Amniotic epithelial cell (primary cell): ENCODE results near the gene ANXA8.
"Not testable (repeated sequence)": the region's sequence is repeated elsewhere in the genome, so short reads cannot be mapped to it uniquely, and the experiment has no call there.

Experiments
- DNase-seq: peaks from one replicate; pipeline ENCODE4 v3.0.0-alpha.2; 2010; ENCODE audit warnings: low read depth

Gene ANXA8

DNA sequence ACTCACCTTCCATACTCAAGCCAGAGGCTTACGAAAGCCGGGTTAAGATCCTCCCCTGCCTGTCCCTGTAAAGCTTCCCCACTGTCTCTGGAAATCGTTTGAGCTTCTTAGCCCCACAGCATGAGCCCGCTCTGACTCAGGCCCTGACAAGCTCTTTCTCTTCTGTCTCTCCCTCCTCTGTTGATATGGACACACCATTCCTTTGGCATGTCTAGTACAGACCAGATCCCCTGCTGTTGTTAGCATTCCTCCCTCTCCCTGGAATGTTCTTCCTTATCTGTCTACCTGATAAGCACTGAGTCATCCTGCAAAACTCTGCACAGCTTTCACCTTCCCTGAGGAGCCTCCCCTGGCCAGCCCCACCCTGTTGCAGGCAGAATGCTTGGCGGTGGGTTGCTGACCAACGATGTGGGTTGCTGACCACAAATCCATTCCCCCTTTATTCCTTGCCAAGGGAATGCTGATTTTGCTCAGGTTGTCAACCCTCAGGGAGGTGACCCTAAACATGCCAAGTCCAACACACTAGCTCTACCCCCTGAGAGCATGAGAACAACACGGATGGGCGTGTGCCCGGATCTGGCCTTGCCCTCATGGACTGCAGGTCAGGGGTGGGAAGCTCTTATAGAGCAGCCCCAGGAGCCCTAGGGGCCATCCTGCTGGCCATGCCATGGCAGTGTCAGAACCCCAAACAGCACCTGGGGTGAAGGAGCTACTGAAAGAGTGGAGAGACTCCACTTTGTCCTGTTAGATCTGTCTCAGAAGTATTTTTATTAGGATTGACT is 21.1 kb downstream of the ANXA8 start:
- DNase-seq = not testable (repeated sequence)

DNA sequence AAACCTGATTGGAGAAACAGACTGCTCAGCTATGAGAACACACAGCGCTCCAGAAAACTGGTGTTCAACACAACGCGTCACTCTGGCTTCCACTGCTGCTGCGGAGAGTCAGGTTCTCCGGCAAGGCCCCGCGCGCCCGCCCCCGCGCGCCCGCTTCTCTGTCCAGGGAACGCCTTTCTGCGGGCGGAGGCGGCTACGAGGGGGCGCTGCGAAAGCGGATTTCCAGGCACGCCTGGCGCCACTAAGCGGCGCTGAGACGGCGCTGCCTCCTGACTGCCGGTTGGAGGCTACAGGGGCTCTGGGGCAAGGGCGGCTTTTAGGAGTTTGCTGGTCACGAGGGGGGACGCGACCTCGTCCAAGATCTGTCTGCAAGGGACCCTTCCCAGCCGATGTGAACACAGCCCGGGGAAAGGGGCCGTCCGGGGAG is 22.6 kb downstream of the ANXA8 start:
- peak; percentile 91 for DNase-seq

DNA sequence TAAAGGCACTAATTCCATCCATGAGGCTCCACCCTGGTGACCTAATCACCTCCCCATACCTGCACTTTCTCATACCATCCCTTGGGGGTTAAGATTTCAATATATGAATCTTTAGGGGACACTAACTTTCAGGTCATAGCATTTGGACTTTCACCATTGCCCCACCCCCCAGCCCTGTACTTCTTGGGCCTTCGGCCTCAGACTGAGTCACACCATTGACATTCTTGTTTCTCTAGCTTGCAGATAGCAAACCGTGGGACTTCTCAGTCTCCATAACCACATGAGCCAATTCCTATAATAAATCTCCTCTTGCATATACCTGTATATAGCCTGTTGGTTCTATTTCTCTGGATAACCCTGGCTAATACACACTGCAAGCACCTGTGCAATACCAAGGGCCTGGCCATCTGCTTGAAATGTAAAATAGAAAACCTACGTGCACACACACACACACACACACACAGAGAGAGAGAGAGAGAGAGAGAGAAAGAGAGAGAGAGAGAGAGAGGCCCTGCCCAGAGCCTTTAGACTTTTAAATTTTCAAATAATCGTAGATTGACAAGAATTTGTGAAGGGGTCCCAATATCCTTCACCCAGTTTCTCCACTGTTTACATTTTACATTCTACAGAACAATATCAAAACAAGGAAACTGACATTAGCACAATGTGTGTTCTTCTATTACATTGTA is 25.3 kb downstream of the ANXA8 start:
- peak; percentile 93 for DNase-seq

DNA sequence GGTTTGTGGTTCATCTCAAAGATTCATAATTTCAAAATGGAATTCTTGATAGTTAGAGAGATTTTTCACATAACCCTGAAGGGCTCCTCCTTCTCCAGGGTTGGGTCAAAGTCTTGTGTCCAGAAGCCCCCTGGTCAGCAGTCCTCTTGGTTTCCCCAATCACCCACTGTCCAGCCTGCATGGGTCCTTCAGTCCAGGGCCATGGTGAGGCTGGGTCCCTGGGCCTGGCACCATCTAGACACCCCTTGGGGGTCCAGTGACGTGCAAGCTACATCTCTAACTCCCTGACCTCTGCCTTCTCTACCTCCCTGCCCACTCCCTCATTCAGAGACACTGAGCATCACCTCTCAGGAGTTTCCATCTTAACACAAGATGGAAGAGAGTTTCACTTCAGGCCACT is 26.1 kb downstream of the ANXA8 start:
- no peak for DNase-seq

DNA sequence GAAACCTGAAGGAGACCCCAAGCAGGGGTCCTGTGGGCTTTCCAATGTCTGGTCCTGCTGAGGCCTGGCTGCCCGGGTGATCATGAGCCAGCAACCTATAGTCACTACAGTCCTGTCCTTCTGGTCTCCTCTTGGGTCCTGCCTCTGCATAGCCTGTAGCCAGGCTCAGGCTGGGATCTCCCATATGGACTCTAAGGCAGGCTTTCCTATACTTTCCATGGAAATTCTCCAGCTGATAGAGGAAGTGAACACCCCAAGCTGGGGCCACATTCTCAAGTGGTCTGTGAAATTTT is 26.4 kb downstream of the ANXA8 start:
- DNase-seq = no peak

DNA sequence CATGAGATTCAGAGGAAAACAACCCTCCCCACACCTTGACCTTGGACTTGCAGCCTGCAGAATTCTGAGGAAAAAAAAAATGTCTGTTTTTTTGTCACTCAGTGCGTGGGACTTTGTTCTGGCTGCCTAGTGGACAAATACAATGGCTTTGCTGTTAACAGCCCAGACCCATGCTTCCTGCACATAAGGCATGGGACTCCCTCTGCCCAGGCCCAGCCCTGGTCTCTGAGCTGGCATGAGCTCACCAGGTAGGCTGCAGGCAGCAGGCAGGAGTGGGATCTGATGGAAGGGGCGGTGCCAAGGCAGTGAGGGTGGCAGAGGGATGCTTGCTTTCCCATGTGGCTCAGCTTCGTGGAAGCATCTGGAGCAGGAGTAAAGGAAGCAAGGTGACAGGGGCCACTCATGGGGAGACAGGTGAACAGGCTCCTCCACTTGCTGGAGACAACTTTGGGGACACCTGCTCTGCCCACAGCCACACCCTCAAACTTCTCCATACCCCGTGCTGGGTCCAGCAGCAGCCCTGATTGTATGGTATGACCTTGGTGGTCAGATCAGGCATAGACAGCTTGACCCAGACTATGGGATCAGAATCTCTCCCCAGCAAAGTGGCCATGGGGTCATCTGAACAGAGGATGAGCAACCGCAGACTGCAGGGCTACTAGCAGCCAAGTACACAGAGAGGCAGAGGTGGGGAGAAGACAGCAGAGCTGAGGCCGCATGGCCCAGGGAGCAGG is 27.0 kb downstream of the ANXA8 start:
- DNase-seq = no peak

DNA sequence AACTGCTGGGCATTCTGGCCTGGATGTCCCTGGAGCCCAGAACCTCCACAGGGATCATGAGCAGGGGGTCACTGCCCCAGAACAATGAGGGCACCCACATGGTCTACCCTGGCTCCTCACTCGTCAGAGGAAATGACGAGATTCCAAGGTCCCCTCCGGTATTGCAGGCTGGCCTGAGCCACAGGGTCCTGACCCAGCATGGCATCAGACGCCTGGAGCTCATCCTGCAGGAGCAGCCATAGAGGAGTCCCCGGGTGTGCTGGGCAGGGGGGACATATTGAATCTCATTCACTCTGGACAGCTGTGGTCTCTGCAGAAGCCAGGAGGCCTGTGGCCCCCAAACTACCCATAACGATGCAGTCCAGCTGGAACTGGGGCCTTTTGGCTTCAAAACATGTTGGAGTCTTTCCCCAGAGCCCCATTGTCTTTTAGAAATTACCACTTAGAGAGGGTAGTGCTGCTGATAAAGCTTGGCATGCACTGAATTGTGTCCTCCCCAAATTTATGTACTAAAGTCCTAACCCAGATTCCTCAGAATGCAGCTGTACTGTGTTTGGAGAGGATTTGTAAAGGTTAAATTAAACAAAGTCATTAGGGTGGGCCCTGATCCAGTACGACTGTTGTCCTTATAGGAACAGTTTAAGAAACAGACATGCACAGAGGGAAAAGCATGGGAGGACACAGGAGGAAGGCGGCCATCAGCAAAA is 27.7 kb downstream of the ANXA8 start:
- DNase-seq = no peak

DNA sequence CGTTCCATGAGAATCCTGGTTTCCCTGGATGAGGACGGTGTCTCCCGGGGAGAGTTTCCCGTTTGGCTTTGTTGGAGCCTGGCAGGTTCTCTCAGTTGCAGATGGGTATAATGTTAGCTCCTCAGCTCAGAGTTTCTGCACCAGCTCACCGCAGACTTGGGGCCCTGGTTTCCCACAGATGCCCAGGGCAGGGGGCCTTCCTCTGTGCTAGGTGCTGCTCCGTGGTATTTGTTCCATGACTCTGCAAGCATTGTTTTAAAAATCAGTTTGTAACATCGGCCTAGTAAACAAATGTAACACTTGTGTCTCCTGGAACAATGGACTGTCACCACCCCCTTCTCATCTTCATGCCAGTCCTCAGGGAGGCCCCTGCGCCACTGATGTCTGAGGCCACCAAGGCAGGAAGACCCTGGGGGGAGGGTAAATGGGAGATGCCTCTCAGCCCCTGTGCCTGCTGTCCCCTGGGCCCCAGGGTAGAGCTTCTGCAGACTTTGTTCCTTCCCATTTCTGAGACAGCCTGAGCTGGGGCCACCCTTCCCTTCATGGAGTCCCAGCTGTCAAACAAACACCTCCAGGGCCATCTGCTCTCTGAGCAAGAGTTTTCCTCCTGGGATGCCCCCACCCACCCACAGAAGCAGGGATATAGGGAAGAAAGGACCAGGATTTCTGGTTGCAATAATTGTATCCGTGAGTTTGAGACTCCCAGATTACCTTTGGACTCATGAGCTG is 28.4 kb downstream of the ANXA8 start:
- DNase-seq = not testable (repeated sequence)

DNA sequence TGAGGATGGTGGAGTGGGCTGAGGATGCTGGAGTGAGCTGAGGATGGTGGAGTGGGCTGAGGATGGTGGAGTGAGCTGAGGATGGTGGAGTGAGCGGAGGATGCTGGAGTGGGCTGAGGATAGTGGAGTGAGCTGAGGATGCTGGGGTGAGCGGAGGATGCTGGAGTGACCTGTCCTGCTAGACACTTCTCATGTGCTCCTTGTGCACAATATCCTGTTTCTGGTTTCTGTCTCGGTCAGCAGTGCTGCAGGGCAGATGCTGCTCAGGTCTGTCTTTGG is 29.2 kb downstream of the ANXA8 start:
- no peak for DNase-seq

DNA sequence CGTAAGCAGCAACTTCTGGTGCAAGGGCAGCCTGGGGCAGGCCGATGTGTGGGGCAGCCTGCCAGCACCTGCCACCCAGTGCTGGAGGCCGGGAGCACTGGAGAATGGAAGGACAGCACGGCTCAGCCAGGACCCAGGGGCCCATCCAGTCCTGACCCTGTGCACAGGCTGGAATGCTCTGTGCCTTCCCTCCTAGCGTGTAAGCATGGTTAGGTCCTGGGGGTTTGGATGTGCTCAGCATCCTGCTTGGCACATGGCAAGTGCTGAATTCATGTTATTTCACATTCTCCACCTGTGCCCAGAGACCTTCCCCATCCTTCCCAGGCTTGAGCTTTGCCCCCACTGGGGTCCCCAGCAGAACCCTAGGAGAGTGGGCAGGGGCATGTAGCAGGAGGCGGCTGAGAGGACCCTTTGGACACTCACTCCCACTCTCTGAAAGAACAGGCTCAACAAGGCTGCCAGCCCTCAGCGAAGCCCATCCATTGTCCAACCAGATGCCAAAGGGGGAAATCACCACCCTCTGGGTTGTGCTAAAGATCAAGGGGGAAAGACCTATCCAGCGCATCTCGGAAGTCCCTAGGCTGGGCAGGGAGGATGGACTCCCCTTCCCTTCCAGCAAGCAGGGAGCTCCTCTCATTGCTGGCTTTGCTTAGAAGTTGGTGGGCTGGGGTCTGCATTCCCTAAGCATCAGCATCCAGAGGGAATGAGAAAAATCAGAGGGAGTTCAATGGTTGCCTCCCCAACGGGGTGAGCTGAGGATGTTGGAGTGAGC is 29.7 kb downstream of the ANXA8 start:
- no peak for DNase-seq

DNA sequence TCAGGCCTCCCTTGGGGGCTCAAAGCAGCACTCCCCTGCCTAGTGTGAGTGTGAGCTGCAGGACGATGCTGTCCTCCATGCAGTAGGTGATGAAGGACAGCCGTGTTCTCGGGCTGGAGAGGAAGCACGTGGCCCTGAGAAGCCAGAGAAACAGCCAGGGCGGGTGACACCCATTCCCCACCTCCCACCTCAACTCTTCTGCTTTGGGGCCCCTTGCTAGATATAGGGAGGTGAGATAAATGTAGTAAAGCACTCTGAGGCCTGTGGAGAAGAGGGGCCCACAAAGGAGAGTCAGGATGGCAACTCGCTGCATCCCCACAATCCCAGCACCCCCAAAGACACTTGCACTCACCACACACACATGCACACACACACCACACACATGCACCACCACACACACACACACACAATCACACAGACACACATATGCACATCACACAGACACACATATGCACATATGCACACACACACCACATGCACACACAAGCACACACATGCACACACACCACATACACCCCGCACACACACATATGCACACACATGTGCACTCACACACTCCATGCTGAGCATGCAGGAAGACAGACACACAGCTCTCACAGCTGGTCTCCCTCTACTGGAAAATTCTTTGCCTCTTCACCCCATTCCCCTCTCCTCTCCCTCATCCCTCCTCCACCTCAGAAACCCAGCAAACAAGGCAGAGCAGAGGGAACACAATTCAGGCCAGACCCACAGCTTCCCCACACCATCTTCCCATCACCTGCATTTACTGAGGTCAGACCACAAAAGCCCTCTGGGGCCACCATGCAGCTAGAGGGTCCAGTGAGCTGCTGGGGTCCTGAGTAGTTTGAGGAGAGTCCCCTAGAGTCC is 30.5 kb downstream of the ANXA8 start:
- no peak for DNase-seq

DNA sequence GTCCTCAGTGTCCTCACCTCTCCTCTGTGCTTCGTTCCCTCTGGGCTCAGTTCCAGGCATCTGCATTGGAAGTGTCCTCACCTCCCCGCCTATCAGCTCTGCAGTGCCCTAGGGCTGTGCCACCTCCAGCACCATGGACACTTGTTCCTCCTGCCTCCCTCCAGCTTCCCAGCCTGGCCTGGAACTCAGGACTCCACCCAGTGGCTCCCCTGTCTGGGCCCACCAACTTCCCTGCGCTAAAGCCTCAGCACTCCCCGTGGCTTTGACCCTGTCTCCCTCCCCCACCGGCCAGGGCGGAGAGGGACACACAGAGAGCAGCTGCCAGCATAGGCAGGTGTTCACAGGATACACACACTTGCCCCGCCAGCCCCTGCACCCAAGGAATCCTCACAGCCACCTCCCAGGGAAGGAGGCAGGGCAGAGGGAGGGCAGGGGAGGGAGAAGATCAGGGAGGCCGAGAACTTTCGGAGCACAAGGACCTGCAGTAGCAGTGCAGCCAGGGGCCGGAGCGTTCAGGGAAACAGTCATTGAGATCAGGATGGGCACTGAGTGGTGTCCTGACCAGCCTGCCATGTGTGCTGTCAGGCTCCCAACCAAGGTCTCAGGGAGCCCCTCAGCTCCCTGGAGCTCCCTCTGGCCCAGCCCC is 31.3 kb downstream of the ANXA8 start:
- DNase-seq = no peak

DNA sequence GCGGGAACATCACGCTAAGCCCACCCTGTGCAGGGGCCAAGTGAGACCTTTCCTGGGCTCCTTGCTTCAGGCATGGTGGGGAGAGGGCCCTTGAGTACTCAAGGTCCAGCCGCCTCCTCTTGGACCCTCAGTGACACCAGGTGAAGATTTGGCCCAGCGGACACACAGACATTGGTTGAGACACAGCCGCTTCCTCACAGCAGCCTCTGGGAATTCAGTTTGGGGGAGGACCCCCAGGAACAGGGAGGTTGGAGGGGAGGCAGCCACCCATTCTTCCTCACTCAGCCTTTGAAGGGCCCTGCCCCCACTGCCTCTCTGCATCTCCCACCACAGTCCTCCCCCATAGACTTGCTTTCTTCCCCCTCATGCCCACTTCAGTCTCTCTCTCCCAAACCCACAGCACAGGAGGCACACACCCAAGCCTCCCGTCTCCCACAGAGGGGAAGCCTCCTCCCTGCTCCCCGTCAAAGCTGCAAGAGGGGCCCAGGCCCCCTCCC is 31.9 kb downstream of the ANXA8 start:
- no peak for DNase-seq

DNA sequence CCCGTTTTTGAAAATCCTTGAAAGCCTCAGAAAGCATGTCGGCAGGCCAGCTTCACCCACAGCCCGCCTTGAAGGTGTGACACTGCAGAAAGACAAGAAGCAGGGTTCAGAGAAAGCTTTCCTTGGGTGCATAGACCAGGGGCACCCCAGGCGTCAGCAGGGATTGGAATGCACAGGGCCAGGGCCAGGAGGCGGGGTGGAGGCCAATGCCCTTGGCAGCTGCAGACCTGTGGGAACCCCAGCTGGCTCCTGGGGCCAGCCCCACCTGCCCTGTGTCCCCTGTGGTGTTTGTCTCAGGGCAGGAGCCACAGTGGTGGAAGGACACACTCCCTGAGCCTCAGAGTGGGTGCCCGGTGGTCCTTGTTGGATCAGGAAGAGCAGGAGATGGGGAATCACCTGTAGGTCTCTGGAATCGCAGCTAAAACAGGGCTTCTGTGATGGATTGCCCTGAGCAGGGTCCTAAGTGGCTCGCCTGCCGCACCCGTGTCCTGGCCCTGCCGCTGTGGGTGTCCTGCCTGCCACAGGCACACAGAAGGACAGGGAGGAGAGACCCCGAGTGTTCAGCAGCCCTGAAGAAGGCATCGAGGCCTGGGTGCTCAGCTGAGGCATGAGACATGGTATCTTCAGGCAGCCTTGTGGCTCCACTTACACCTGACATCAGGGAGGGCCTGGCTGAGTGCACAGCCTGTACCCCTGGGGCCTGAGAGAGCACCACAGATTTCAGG is 32.5 kb downstream of the ANXA8 start:
- DNase-seq = no peak

DNA sequence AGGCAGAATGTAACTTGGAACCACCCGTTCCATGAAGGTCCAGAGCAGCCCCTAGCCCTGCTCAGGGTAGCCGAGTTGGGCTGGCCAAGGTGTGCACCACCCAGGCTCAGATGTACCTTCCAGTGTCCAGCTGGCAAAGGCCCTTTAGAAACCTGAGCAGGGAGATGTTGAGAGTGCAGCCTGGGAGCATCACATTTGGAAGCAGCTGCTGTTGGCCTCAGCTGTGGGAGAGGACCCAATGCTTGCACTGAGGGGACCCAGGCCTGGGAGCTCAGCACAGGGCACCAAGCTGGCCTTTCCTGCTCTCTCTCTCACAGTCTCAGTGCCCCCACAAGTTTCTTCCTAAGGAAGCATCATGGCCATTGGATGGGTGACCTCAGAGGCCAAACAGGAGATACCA is 33.5 kb downstream of the ANXA8 start:
- DNase-seq = no peak

DNA sequence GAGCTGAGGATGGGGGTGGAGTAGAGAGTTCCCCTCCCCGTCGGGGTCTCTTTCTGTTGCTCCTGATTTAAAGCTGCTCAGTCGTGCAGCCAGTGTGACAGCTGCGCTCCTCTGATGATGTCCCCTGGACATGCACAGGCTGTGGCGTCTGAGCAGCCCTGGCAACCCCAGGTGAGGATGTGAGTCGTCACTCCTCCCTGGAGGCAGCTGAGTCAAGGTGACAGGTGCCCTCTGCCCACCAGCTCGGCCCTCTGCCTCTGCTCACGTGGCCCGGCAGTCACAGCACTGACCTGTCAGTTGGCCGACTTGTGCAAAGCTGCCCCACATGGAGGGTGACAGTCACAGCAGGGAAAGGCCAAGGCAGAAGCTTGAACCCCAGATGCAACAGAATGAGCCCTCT is 33.9 kb downstream of the ANXA8 start:
- DNase-seq = no peak

DNA sequence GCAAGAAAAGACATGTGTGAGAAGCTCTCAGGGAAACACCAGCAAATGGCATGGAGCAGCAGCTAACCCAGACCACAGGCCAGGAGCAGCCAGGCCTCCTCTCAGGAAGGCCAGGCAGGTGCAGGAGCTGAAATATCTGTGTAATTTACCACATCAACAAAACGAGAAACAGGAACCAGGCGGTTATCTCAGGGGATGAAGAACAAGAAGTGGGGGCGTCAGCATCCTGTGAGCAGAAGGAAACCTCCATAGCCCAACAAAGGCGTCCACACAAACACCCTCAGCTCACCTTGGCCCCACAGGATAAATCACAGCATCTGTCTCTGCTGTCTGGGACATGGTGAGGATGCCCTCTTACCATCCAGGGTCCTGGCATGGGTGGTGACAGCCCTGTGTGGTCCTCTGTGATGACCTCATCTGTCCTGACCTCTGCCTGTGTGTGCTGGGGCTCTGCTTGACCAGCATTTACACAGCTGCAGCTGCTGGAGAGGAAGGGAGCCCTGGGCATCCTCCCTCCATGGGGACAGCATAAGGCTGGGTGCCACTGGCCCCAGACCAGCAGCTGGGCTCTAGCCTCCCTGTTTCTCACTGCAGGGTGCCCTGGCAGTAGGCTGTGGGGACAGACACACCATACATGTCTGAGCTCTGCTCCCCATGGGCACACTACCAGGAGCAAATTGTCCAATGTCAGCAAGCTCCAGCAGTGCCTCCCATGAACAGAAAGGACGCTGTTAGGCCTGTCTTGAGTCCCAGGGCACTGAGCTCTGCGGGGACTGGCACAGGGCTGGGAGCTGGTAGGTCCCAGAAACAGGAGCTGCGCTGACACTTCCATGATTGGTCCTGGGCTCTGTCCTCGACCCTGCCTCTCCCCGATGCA is 34.6 kb downstream of the ANXA8 start:
- no peak for DNase-seq

DNA sequence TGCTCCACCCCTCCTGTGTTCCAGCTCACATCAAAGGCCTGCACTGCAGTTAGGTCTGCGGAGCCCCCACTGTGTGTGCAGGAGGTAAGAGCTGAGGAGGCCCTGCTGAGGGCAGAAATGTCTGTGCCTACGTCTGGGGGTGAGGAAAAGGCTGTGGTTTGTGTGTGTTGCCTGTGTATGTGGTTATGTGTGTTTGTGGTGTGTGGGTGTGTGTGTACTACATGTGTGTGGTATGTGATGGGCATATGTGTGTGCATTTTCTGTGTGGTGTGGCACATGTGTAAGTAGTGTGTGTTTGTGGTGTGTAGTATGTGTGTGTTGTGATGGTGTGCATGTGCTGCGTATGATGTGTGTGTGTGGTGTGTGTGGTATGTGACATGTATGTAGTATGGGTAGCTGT is 36.2 kb downstream of the ANXA8 start:
- DNase-seq = no peak
